ENCODE results near the gene SLC12A7.

DNA sequence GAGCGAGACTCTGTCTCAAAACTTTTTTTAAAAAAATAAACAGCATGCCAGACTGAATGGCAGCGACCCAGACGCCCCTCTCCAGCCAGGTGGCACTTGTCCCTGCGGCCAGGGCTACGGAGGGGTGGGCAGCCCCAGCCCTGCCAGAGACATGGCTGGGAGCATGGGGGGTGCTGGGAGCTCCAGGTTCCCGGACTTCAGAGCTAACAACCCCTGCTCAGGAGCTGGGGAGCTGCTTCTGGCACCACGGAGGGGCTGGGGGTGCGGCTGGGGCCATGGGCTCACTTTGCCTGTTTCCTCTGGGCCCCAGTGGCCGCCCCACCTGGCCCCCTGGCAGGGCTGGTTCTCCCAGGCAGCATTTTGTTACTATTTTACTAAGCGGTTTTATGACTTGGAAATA, 49.9 kb downstream of the SLC12A7 start:
- TF ChIP-seq, protein P1, sequence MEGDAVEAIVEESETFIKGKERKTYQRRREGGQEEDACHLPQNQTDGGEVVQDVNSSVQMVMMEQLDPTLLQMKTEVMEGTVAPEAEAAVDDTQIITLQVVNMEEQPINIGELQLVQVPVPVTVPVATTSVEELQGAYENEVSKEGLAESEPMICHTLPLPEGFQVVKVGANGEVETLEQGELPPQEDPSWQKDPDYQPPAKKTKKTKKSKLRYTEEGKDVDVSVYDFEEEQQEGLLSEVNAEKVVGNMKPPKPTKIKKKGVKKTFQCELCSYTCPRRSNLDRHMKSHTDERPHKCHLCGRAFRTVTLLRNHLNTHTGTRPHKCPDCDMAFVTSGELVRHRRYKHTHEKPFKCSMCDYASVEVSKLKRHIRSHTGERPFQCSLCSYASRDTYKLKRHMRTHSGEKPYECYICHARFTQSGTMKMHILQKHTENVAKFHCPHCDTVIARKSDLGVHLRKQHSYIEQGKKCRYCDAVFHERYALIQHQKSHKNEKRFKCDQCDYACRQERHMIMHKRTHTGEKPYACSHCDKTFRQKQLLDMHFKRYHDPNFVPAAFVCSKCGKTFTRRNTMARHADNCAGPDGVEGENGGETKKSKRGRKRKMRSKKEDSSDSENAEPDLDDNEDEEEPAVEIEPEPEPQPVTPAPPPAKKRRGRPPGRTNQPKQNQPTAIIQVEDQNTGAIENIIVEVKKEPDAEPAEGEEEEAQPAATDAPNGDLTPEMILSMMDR (conservative IDR thresholded peaks at IDR 0.05 in 1 of 2, IDR thresholded peaks at IDR 0.05 in 1 of 2; ENCODE audit: low read depth in 1 of 2, low read length in 2 of 2) = no peak
- TF ChIP-seq EZH2 (IDR thresholded peaks at IDR 0.05; ENCODE audit: low read length, missing control alignments) = no peak
